ENCODE measurements around the gene GOLGA2.
A peak's percentile ranks its signal among the peaks of the same experiment; 100 is the strongest.

Gene GOLGA2

DNA sequence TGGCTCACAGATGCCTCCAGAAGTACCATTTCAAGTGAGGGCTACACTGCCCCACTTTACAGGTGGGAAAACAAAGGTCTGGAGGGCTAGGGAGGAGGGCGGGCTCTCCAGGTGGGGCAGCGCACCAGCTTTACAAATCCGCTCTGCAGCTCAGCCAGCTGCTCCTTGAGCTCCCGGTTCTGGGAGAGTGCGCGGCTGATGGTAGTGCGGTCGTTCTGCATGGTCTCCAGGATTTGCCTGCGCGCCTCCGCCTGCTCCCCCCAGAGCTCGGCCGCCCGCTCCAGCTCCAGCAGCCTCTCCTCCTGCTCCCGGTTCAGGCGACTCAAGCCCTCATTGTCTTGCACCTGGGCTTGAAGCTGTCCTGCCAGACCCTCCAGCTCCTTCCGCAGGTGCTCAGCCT, 15.5 kb downstream of the GOLGA2 start:
- no peak overlapping the region for H2BK5ac ChIP-seq (ENCODE audit: low read length)

DNA sequence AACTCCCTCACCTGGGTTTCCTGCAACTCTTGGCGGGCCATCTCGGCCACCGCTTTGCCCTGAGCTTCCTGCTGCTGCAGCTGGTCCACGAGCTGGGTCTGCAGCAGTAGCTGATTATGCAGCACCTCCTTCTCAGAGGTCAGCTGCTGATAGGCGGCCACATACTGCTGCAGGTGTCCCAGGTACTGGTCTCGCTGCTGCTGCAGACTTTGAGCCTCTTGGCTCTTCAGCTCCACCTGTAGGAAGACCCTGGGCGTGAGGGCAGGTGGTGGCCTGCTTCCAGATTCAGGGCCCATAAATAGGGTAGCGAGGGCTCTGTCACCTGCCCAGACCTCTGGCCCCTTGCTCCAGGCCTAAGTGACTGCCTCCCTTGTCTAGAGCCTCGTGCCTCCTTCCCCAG, 16.7 kb downstream of the GOLGA2 start:
- Histone ChIP-seq H2AFZ (ENCODE audit: low read length) (no peak overlapping the region), H2BK12ac (ENCODE audit: low read length) (no peak overlapping the region), H3K27ac (replicated peaks; ENCODE audit: low read length) (no peak overlapping the region), H2BK5ac (ENCODE audit: low read length) (no peak overlapping the region), H3K4me1 (ENCODE audit: control insufficient read depth in 2 of 2, insufficient read depth in 1 of 2, low read depth in 1 of 2, low read length in 2 of 2) (peaks cover 0 to 1% of the 10 kb centered on the region in 2 donors), H3K36me3 (replicated peaks in 1 of 2; ENCODE audit: control insufficient read depth in 2 of 2, insufficient read depth in 2 of 2, low read length in 2 of 2) (peaks cover 45 to 70% of the 10 kb centered on the region in 2 donors), H3K4me3 (ENCODE audit: low read length in 2 of 2) (no peak overlapping the region), H3K14ac (ENCODE audit: low read length) (peak overlapping the region; percentile 58), H3K4ac (ENCODE audit: low read length) (no peak overlapping the region), H2AK5ac (ENCODE audit: low read depth, low read length) (no peak overlapping the region), H2BK120ac (ENCODE audit: low read depth, low read length) (no peak overlapping the region), H3K4me2 (ENCODE audit: insufficient read depth, low read length, poor library complexity, severe bottlenecking) (no peak overlapping the region), H4K8ac (ENCODE audit: low read depth, low read length) (no peak overlapping the region), H3K23ac (ENCODE audit: low read depth, low read length, poor library complexity) (peak overlapping the region; percentile 27), H3K9ac (ENCODE audit: low read depth, low read length, poor library complexity) (no peak overlapping the region), H2BK15ac (ENCODE audit: low read length) (no peak overlapping the region), H3K9me3 (replicated peaks in 1 of 2; ENCODE audit: control insufficient read depth in 2 of 2, insufficient read depth in 1 of 2, low read depth in 1 of 2, low read length in 2 of 2) (no peaks in the 10 kb centered on the region), H3K18ac (ENCODE audit: low read length) (no peak overlapping the region), H3K27me3 (ENCODE audit: control insufficient read depth in 3 of 3, insufficient read depth in 3 of 3, low read depth in 1 of 3, low read length in 3 of 3) (no peaks in the 10 kb centered on the region), H4K91ac (ENCODE audit: low read depth, low read length, poor library complexity) (no peak overlapping the region), H3K79me1 (ENCODE audit: low read depth, low read length) (peaks cover 2% of the 10 kb centered on the region)
- WGBS, 2 donors (ENCODE audit: extremely low coverage in 2 of 2, insufficient read length in 2 of 2, insufficient replicate concordance in 1 of 2): no CpG with 5 or more reads among the region's 9 CpGs
- no peak for DNase-seq (ENCODE audit: low spot score)

More for the DNA sequence above, 15.5 kb downstream of the GOLGA2 start:
- Histone ChIP-seq H3K27ac (replicated peaks; ENCODE audit: low read length) (no peak overlapping the region), H3K23ac (ENCODE audit: low read depth, low read length, poor library complexity) (peak overlapping the region; percentile 20), H4K91ac (ENCODE audit: low read depth, low read length, poor library complexity) (no peak overlapping the region), H2BK120ac (ENCODE audit: low read depth, low read length) (no peak overlapping the region), H3K36me3 (replicated peaks in 1 of 2; ENCODE audit: control insufficient read depth in 2 of 2, insufficient read depth in 2 of 2, low read length in 2 of 2) (peaks cover 47 to 74% of the 10 kb centered on the region in 2 donors), H3K4me1 (ENCODE audit: control insufficient read depth in 2 of 2, insufficient read depth in 1 of 2, low read depth in 1 of 2, low read length in 2 of 2) (peaks cover 0 to under 1% of the 10 kb centered on the region in 2 donors), H3K4me3 (ENCODE audit: low read length in 2 of 2) (no peak overlapping the region), H3K4ac (ENCODE audit: low read length) (no peak overlapping the region), H3K9me3 (replicated peaks in 1 of 2; ENCODE audit: control insufficient read depth in 2 of 2, insufficient read depth in 1 of 2, low read depth in 1 of 2, low read length in 2 of 2) (no peaks in the 10 kb centered on the region), H3K4me2 (ENCODE audit: insufficient read depth, low read length, poor library complexity, severe bottlenecking) (no peak overlapping the region), H2BK15ac (ENCODE audit: low read length) (no peak overlapping the region), H2AFZ (ENCODE audit: low read length) (no peak overlapping the region), H2BK12ac (ENCODE audit: low read length) (peak overlapping the region; percentile 22), H3K9ac (ENCODE audit: low read depth, low read length, poor library complexity) (no peak overlapping the region), H3K14ac (ENCODE audit: low read length) (no peak overlapping the region), H3K18ac (ENCODE audit: low read length) (no peak overlapping the region), H4K8ac (ENCODE audit: low read depth, low read length) (no peak overlapping the region), H2AK5ac (ENCODE audit: low read depth, low read length) (no peak overlapping the region), H3K27me3 (ENCODE audit: control insufficient read depth in 3 of 3, insufficient read depth in 3 of 3, low read depth in 1 of 3, low read length in 3 of 3) (no peaks in the 10 kb centered on the region), H3K79me1 (ENCODE audit: low read depth, low read length) (peaks cover 2% of the 10 kb centered on the region)
- DNase-seq (ENCODE audit: low spot score): no peak
- WGBS, 2 donors (ENCODE audit: extremely low coverage in 2 of 2, insufficient read length in 2 of 2, insufficient replicate concordance in 1 of 2): no CpG with 5 or more reads among the region's 17 CpGs

DNA sequence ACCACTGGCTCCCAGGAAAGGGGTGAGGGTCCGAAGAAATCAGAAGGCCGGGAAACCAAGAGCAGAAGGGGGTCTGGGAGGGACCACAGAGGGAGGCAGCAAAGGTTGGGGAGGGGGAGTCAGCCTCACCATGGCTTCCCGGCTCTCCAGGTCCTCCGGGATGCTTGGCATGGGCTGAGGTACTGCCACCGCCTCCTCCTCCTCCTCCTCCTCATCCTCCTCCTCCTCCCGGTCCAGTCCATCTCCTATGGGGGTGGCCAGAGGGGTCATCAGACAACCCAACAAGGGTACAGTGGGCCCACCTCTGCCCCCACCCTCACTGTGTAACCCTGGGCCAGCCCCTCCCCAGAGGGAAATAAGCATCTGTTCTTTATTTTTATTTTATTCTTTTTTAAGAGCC, 17.5 kb downstream of the GOLGA2 start:
- no peaks in the 10 kb centered on the region for H3K9me3 ChIP-seq (replicated peaks in 1 of 2; ENCODE audit: control insufficient read depth in 2 of 2, insufficient read depth in 1 of 2, low read depth in 1 of 2, low read length in 2 of 2)
- peaks cover 0 to 1% of the 10 kb centered on the region in 2 donors for H3K4me1 ChIP-seq (ENCODE audit: control insufficient read depth in 2 of 2, insufficient read depth in 1 of 2, low read depth in 1 of 2, low read length in 2 of 2)
- WGBS, 2 donors (ENCODE audit: extremely low coverage in 2 of 2, insufficient read length in 2 of 2, insufficient replicate concordance in 1 of 2): no CpG with 5 or more reads among the region's 6 CpGs
- peak overlapping the region; percentile 1 for H3K23ac ChIP-seq (ENCODE audit: low read depth, low read length, poor library complexity)
- H4K91ac ChIP-seq (ENCODE audit: low read depth, low read length, poor library complexity): no peak overlapping the region
- H3K79me1 ChIP-seq (ENCODE audit: low read depth, low read length): peaks cover 2% of the 10 kb centered on the region
- peaks cover 47 to 72% of the 10 kb centered on the region in 2 donors for H3K36me3 ChIP-seq (replicated peaks in 1 of 2; ENCODE audit: control insufficient read depth in 2 of 2, insufficient read depth in 2 of 2, low read length in 2 of 2)
- DNase-seq (ENCODE audit: low spot score): no peak
- H2BK15ac ChIP-seq (ENCODE audit: low read length): no peak overlapping the region
- H2BK12ac ChIP-seq (ENCODE audit: low read length): no peak overlapping the region
- H3K4me2 ChIP-seq (ENCODE audit: insufficient read depth, low read length, poor library complexity, severe bottlenecking): no peak overlapping the region
- no peak overlapping the region for H2AK5ac ChIP-seq (ENCODE audit: low read depth, low read length)
- no peak overlapping the region for H2BK5ac ChIP-seq (ENCODE audit: low read length)
- H2AFZ ChIP-seq (ENCODE audit: low read length): no peak overlapping the region
- H3K9ac ChIP-seq (ENCODE audit: low read depth, low read length, poor library complexity): no peak overlapping the region
- no peak overlapping the region for H4K8ac ChIP-seq (ENCODE audit: low read depth, low read length)
- H3K27ac ChIP-seq (replicated peaks; ENCODE audit: low read length): no peak overlapping the region
- no peak overlapping the region for H3K4me3 ChIP-seq (ENCODE audit: low read length in 2 of 2)
- H3K18ac ChIP-seq (ENCODE audit: low read length): no peak overlapping the region
- no peak overlapping the region for H3K4ac ChIP-seq (ENCODE audit: low read length)
- no peak overlapping the region for H3K14ac ChIP-seq (ENCODE audit: low read length)
- H3K27me3 ChIP-seq (ENCODE audit: control insufficient read depth in 3 of 3, insufficient read depth in 3 of 3, low read depth in 1 of 3, low read length in 3 of 3): no peaks in the 10 kb centered on the region
- no peak overlapping the region for H2BK120ac ChIP-seq (ENCODE audit: low read depth, low read length)

DNA sequence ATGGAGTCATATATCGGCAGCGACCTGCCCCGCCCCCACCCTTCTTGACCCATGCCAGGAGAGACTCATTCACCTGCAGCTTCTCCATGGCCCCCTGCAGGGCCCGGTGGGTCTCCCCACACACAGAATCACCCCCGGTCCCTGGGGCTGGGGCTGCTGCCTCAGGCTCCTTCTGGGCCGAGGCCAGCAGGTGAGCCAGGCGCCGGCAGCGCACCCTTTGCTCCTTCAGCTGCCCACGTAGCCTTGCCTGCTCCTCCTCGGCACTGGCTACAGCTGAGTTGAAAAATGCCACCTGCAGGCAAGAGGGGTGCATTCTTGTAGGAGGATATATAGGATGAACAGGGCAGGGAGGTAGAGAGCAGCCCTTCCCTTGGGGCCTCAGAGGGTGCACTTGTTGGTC, 17.9 kb downstream of the GOLGA2 start:
- peak overlapping the region; percentile 1 for H3K23ac ChIP-seq (ENCODE audit: low read depth, low read length, poor library complexity)
- no CpG with 5 or more reads among the region's 11 CpGs for WGBS, 2 donors (ENCODE audit: extremely low coverage in 2 of 2, insufficient read length in 2 of 2, insufficient replicate concordance in 1 of 2)

More for the DNA sequence above, 17.9 kb downstream of the GOLGA2 start:
- Histone ChIP-seq H3K9ac (ENCODE audit: low read depth, low read length, poor library complexity) (no peak overlapping the region), H3K9me3 (replicated peaks in 1 of 2; ENCODE audit: control insufficient read depth in 2 of 2, insufficient read depth in 1 of 2, low read depth in 1 of 2, low read length in 2 of 2) (no peaks in the 10 kb centered on the region), H2BK5ac (ENCODE audit: low read length) (no peak overlapping the region), H4K8ac (ENCODE audit: low read depth, low read length) (no peak overlapping the region), H3K79me1 (ENCODE audit: low read depth, low read length) (peaks cover 2% of the 10 kb centered on the region), H2BK120ac (ENCODE audit: low read depth, low read length) (no peak overlapping the region), H2AK5ac (ENCODE audit: low read depth, low read length) (no peak overlapping the region), H3K18ac (ENCODE audit: low read length) (no peak overlapping the region), H2BK15ac (ENCODE audit: low read length) (no peak overlapping the region), H3K4me1 (ENCODE audit: control insufficient read depth in 2 of 2, insufficient read depth in 1 of 2, low read depth in 1 of 2, low read length in 2 of 2) (peaks cover 0 to 1% of the 10 kb centered on the region in 2 donors), H3K4me2 (ENCODE audit: insufficient read depth, low read length, poor library complexity, severe bottlenecking) (no peak overlapping the region), H3K27me3 (ENCODE audit: control insufficient read depth in 3 of 3, insufficient read depth in 3 of 3, low read depth in 1 of 3, low read length in 3 of 3) (no peaks in the 10 kb centered on the region), H3K36me3 (replicated peaks in 1 of 2; ENCODE audit: control insufficient read depth in 2 of 2, insufficient read depth in 2 of 2, low read length in 2 of 2) (peaks cover 48 to 68% of the 10 kb centered on the region in 2 donors), H2AFZ (ENCODE audit: low read length) (no peak overlapping the region), H3K4ac (ENCODE audit: low read length) (no peak overlapping the region), H3K27ac (replicated peaks; ENCODE audit: low read length) (no peak overlapping the region), H3K14ac (ENCODE audit: low read length) (no peak overlapping the region), H3K4me3 (ENCODE audit: low read length in 2 of 2) (no peak overlapping the region), H2BK12ac (ENCODE audit: low read length) (no peak overlapping the region), H4K91ac (ENCODE audit: low read depth, low read length, poor library complexity) (no peak overlapping the region)
- DNase-seq (ENCODE audit: low spot score): no peak

Measured in neuronal stem cell (in vitro differentiated cells).